GM12878 (cell line): ENCODE data around the gene CIAO2A. TPM values are rescaled to one million over a fixed set of nuclear protein-coding genes. Genes with fewer than 3 reads are reported as not detected.

Experiments
- ATAC-seq: fragments of 200-7000 bp; cut with Tn5 transposase; 3 replicates; pipeline ENCODE4 v1.9.1; 2020; ENCODE audit warnings: mild to moderate bottlenecking, moderate library complexity
- BruUV-seq: library from RNA; stranded (reverse); fragments of 400-500 nt; replicated peaks from 2 replicates; lab custom pipeline; 2021; lab: Mats Ljungman, UMichigan
- CTCF ChIA-PET: fragments of 300-600 bp; sonication (Branson Sonifier 250); formaldehyde crosslinking; extraction: SDS; loops from one replicate; lab custom pipeline; 2021; ENCODE audit warnings: inconsistent platforms; lab: Yijun Ruan, JAX
- POLR2A ChIA-PET: fragments of 350-600 bp; formaldehyde crosslinking; extraction: SDS; loops from one replicate; lab custom pipeline; 2021; ENCODE audit warnings: inconsistent platforms; lab: Charles Lee
- RAD21 ChIA-PET: fragments of 300-600 bp; sonication (Branson Sonifier 250); formaldehyde crosslinking; loops from one replicate; lab custom pipeline; 2023; ENCODE audit warnings: antibody characterized with exemption; ENCODE audit not compliant: unreplicated experiment; lab: Charles Lee
- SMC1A ChIA-PET: fragments of 300-600 bp; sonication (Branson Sonifier 250); formaldehyde crosslinking; loops from one replicate; lab custom pipeline; 2023; ENCODE audit not compliant: unreplicated experiment, uncharacterized antibody; lab: Charles Lee
- DNase-seq: peaks from one replicate; pipeline ENCODE4 v3.0.0-alpha.2; 2011; ENCODE audit warnings: low read depth, low spot score
- FAIRE-seq: peaks from 3 replicates; lab custom pipeline; 2011; peaks lifted over from hg19 to GRCh38; lab: Jason Lieb, UNC
- H2AFZ ChIP-seq: 2 replicates; pipeline ENCODE4 v1.6.0; 2011; ENCODE audit warnings: low read depth, low read length, control low read depth; ENCODE audit not compliant: control insufficient read depth
- H3K27ac ChIP-seq: 2 replicates; pipeline ENCODE4 v1.5.1; 2011; ENCODE audit warnings: control low read depth; ENCODE audit not compliant: control insufficient read depth, insufficient read depth
- H3K27me3 ChIP-seq, 2 experiments: replicated peaks in 1 of 2; 2 replicates each; pipeline versions ENCODE4 v1.6.0 to v1.6.1; 2011; ENCODE audit warnings: low read length in 1 of 2; ENCODE audit not compliant: control insufficient read depth in 2 of 2, insufficient read depth in 2 of 2
- H3K36me3 ChIP-seq, 2 experiments: 2 replicates each; pipeline ENCODE4 v1.5.1; 2011; ENCODE audit warnings: low read length in 1 of 2; ENCODE audit not compliant: control insufficient read depth in 2 of 2, insufficient read depth in 2 of 2
- H3K4me1 ChIP-seq: 2 replicates; pipeline ENCODE4 v1.6.1; 2011; ENCODE audit warnings: mild to moderate bottlenecking, low read length, moderate library complexity, mixed read lengths; ENCODE audit not compliant: control insufficient read depth, insufficient read depth
- H3K4me2 ChIP-seq: 2 replicates; pipeline ENCODE4 v1.6.0; 2011; ENCODE audit warnings: control low read depth; ENCODE audit not compliant: control insufficient read depth, insufficient read depth
- H3K4me3 ChIP-seq: fragments of 200-600 bp; sonication (generic); 2 replicates; pipeline ENCODE4 v1.5.1; 2016
- H3K79me2 ChIP-seq: 2 replicates; pipeline ENCODE4 v1.6.0; 2011; ENCODE audit warnings: low read length; ENCODE audit not compliant: control insufficient read depth, insufficient read depth
- H3K9ac ChIP-seq: 2 replicates; pipeline ENCODE4 v1.8.0; 2011; ENCODE audit warnings: low read length, control low read depth, mixed read lengths; ENCODE audit not compliant: control insufficient read depth, insufficient read depth
- H3K9me3 ChIP-seq: replicated peaks from 3 replicates; pipeline ENCODE4 v1.5.1; 2011; ENCODE audit warnings: mild to moderate bottlenecking, low read length; ENCODE audit not compliant: control insufficient read depth, insufficient read depth
- H4K20me1 ChIP-seq: 2 replicates; pipeline ENCODE4 v1.6.0; 2011; ENCODE audit not compliant: control insufficient read depth, insufficient read depth
- BCLAF1 ChIP-seq: fragments of 450-650 bp; IDR thresholded peaks from 2 replicates; pipeline ENCODE4 v1.6.1; 2017; ENCODE audit warnings: antibody characterized with exemption, mild to moderate bottlenecking, moderate library complexity
- CTCF ChIP-seq, 3 experiments: IDR thresholded peaks in 2 of 3; conservative IDR thresholded peaks in 1 of 3; 2 replicates each; pipeline ENCODE4 v1.5.1; 2011; ENCODE audit warnings: low read depth in 3 of 3, low read length in 3 of 3, mild to moderate bottlenecking in 3 of 3, control low read depth in 2 of 3, moderate library complexity in 2 of 3, inconsistent platforms in 1 of 3, mixed read lengths in 1 of 3; ENCODE audit not compliant: control insufficient read depth in 2 of 3, insufficient read depth in 1 of 3; ENCODE audit errors: extremely low read depth in 1 of 3
- GATAD2B ChIP-seq: fragments of 450-650 bp; conservative IDR thresholded peaks from 2 replicates; pipeline ENCODE4 v1.6.1; 2017; ENCODE audit warnings: low read depth, mild to moderate bottlenecking, moderate library complexity
- NFYB ChIP-seq: IDR thresholded peaks from 2 replicates; pipeline ENCODE4 v1.6.1; 2011; ENCODE audit warnings: low read depth, mild to moderate bottlenecking, low read length, improper control_type of control experiment, moderate library complexity; ENCODE audit not compliant: insufficient read depth
- POU2F2 ChIP-seq: IDR thresholded peaks from 3 replicates; pipeline ENCODE4 v1.6.1; 2011; ENCODE audit warnings: low read depth, mild to moderate bottlenecking, low read length, borderline replicate concordance
- SUZ12 ChIP-seq: fragments of 200-600 bp; sonication (generic); IDR thresholded peaks from one replicate; pipeline ENCODE4 v1.6.1; 2018; ENCODE audit warnings: antibody characterized with exemption, mild to moderate bottlenecking; ENCODE audit not compliant: unreplicated experiment
- USF2 ChIP-seq: IDR thresholded peaks from 2 replicates; pipeline ENCODE4 v1.6.1; 2011; ENCODE audit warnings: low read depth, low read length, improper control_type of control experiment, borderline replicate concordance
- ZBTB11 ChIP-seq: fragments of 450-650 bp; formaldehyde crosslinking; IDR thresholded peaks from 2 replicates; pipeline ENCODE4 v1.5.0; 2022; ENCODE audit warnings: mild to moderate bottlenecking, missing genetic modification characterization
- ZNF217 ChIP-seq: fragments of 450-650 bp; IDR thresholded peaks from 2 replicates; pipeline ENCODE4 v1.6.1; 2017; ENCODE audit warnings: antibody characterized with exemption, mild to moderate bottlenecking
- WGBS: methylation state at CpG from one replicate; pipeline ENCODE4 v1.1.6; 2016; ENCODE audit warnings: low lambda C conversion rate; ENCODE audit not compliant: insufficient replicate concordance, insufficient coverage; ENCODE audit errors: missing lambda C conversion rate; 5-methylcytosine and 5-hydroxymethylcytosine counted together
- in situ Hi-C: fragments of 300-500 bp; cut with MboI; formaldehyde crosslinking; loops from 9 replicates; pipeline ENCODE4 v1.14.3; 2018; ENCODE audit warnings: mixed read lengths
- intact Hi-C: fragments of 100-400 bp; cut with micrococcal nuclease; formaldehyde crosslinking; loops from one replicate; pipeline ENCODE4 v1.14.2; 2022; ENCODE audit not compliant: unreplicated experiment
- polyA plus RNA-seq, 11 experiments: library from polyadenylated mRNA; depleted of rRNA in 4 of 11; unstranded in 6 of 11; stranded (reverse) in 5 of 11; fragments of >200 nt; fragmentation: Nextera tagmentation in 4 of 11; fragmentation: Illumina TruSeq in 1 of 11; extraction: Ambion mirVana in 4 of 11; extraction: Trizol in 1 of 11; gene quantifications; 1 replicate in 1 of 11; 2 replicates in 10 of 11; pipeline versions ENCODE4 v1.2.1 to v1.2.3, GENCODE V29; 2011 to 2016; ENCODE audit warnings: inconsistent platforms in 2 of 11, missing spikeins in 2 of 11, low read depth in 1 of 11
- total RNA-seq, 4 experiments: library from RNA; depleted of rRNA in 3 of 4; stranded (reverse); fragments of >200 nt in 3 of 4; fragmentation: Illumina TruSeq in 1 of 4; extraction: Trizol in 1 of 4; gene quantifications; 2 replicates each; pipeline versions ENCODE4 v1.2.1 to v1.2.3, GENCODE V29; 2013 to 2021
- TF ChIP-seq, protein P1 (sequence below): fragments of 450-650 bp; IDR thresholded peaks from 2 replicates; pipeline ENCODE4 v1.6.1; 2016; ENCODE audit warnings: mild to moderate bottlenecking

CIAO2A gene
- total and polyA plus RNA-seq, 10 of the 15 experiments (the other 5 are each of a cell fraction or from before 2014, with no cell fraction given), result 94.5 to 400 (median 204) TPM

- Histone ChIP-seq H3K9me3 (no peaks in the 10 kb centered on the region), H3K9ac (no peak overlapping the region), H3K4me2 (no peak overlapping the region), H3K4me3 (no peak overlapping the region), H3K27me3 (no peaks in the 10 kb centered on the region), H3K36me3 (no peaks in the 10 kb centered on the region; a peak in 1 of 4 replicates), H3K79me2 (peaks cover 27% of the 10 kb centered on the region), H4K20me1 (no peaks in the 10 kb centered on the region), H2AFZ (no peak overlapping the region), H3K4me1 (peaks cover 3% of the 10 kb centered on the region), H3K27ac (no peak overlapping the region)
- ChIA-PET SMC1A (interaction anchor here (1.0 to 4.9 kb wide), 8 partner anchors 9 to 68 kb away, joined by 3 to 29 read pairs (median 6); no protein-coding TSS in a partner anchor), RAD21 (interaction anchor here (1.5 to 1.6 kb wide), 2 partner anchors 29 to 287 kb away, joined by 3 to 5 read pairs; no protein-coding TSS in a partner anchor), POLR2A (interaction anchor here (0.7 kb wide), 1 partner anchor 29 kb away, joined by 3 read pairs; no protein-coding TSS in a partner anchor), CTCF (interaction anchor here (1.4 to 1.5 kb wide), 3 partner anchors 10 to 30 kb away, joined by 3 to 4 read pairs (median 4); no protein-coding TSS in a partner anchor)
- in situ Hi-C loops, result no loop called here
- no peak for DNase-seq
- no TSS peak for BruUV-seq
- intact Hi-C loops, result no loop called here
- FAIRE-seq, result no peak
- no peak for ATAC-seq
- WGBS, result 89% methylated on average over 4 of the region's 4 CpGs
- TF ChIP-seq ZNF217, result no peak
- TF ChIP-seq USF2, result no peak
- TF ChIP-seq POU2F2, result no peak
- TF ChIP-seq CTCF (IDR thresholded peaks at IDR 0.05 in 2 of 3, conservative IDR thresholded peaks at IDR 0.05 in 1 of 3; ENCODE audit: control insufficient read depth in 2 of 3, extremely low read depth in 1 of 3, insufficient read depth in 1 of 3, low read depth in 3 of 3, low read length in 3 of 3), result no peak
- no peak for TF ChIP-seq GATAD2B
- no peak for TF ChIP-seq BCLAF1
- TF ChIP-seq, protein P1, sequence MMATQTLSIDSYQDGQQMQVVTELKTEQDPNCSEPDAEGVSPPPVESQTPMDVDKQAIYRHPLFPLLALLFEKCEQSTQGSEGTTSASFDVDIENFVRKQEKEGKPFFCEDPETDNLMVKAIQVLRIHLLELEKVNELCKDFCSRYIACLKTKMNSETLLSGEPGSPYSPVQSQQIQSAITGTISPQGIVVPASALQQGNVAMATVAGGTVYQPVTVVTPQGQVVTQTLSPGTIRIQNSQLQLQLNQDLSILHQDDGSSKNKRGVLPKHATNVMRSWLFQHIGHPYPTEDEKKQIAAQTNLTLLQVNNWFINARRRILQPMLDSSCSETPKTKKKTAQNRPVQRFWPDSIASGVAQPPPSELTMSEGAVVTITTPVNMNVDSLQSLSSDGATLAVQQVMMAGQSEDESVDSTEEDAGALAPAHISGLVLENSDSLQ, result peak; percentile 70
- no peak for TF ChIP-seq SUZ12
- peak; percentile 68; the same call in 1 of the 2 replicates for TF ChIP-seq NFYB
- no peak for TF ChIP-seq ZBTB11
Observed at GRCh38 chr15:64038878-64039610, 54.6 kb downstream of the CIAO2A start.
